ENCODE results near the gene STYK1.

DNA sequence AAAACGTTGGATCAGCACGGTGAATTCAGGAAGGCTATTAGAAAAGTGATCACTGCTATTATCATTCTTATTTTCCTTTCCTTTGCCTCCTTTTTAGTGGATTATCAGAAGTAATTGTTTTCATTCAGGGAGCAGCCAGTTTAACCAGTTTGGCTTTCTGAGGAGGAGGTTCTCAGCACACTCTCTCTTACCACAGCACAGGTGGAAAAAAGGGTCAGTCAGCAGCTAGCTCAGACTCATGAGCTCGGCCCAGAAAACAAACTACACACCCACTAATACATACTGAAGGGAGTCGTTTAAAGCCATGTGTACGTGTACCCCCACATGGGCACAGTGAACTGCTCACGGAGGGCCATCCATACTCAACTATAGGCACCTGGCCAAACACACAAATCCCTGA, 37.2 kb downstream of the STYK1 start:
- no peak for TF ChIP-seq CTCF (IDR thresholded peaks at IDR 0.05)
- no peak for TF ChIP-seq POLR2AphosphoS5 (IDR thresholded peaks at IDR 0.05)
- no peak for TF ChIP-seq EP300 (IDR thresholded peaks at IDR 0.05)

Measured in esophagus muscularis mucosa (tissue), 4 donors.